ENCODE measurements around the gene HNRNPA3.
A peak's percentile ranks its signal among the peaks of the same experiment; 100 is the strongest.

Gene HNRNPA3

DNA sequence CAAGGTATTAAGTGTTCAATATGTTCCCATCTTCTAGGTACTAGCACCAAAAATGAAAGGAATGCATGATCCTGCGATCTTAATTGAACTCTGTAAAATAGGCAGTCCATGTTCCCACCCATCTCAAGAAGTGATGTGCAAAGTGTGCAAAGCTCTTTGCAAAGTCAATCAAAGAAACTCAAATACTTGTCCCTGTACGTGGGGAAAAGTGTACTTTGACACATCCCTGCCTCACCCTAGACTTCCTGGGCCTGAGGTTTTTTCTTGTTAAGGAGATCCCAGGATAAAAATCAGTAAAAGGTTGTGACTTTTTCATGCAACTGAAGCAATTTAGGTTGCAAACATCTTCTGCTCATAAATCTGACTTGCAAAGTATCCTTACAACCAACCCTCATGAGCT is 25.3 kb downstream of the HNRNPA3 start:
- no peaks in the 10 kb centered on the region for H3K27me3 ChIP-seq (ENCODE audit: insufficient read depth, low read depth)
- H3K4me3 ChIP-seq (IDR thresholded peaks at IDR 0.05; ENCODE audit: insufficient read depth, low read depth, low read length), result no peak overlapping the region
- no peak overlapping the region for H3K27ac ChIP-seq
- H3K4me2 ChIP-seq, result no peak overlapping the region
- peaks cover 66% of the 10 kb centered on the region for H3K4me1 ChIP-seq (ENCODE audit: low read depth, poor library complexity, severe bottlenecking)
- H3K9ac ChIP-seq, result no peak overlapping the region
- H3K79me2 ChIP-seq (ENCODE audit: insufficient read depth, low read depth), result peaks cover 98% of the 10 kb centered on the region
- H4K20me1 ChIP-seq (ENCODE audit: insufficient read depth), result peaks cover 84% of the 10 kb centered on the region
- TF ChIP-seq CTCF (conservative IDR thresholded peaks at IDR 0.05; ENCODE audit: low read depth, low read length), result no peak
- peaks cover 11% of the 10 kb centered on the region; the same call in 1 of the 2 replicates for H3K36me3 ChIP-seq (ENCODE audit: insufficient read depth)
- no peak overlapping the region for H2AFZ ChIP-seq (ENCODE audit: low read depth)

- peaks cover 2% of the 10 kb centered on the region; the same call in 1 of the 2 replicates for H3K36me3 ChIP-seq (ENCODE audit: insufficient read depth)
- H3K27me3 ChIP-seq (ENCODE audit: insufficient read depth, low read depth), result no peaks in the 10 kb centered on the region
- H4K20me1 ChIP-seq (ENCODE audit: insufficient read depth), result peaks cover 88% of the 10 kb centered on the region
- peaks cover 100% of the 10 kb centered on the region for H3K79me2 ChIP-seq (ENCODE audit: insufficient read depth, low read depth)
- H2AFZ ChIP-seq (ENCODE audit: low read depth), result no peak overlapping the region
- no peak overlapping the region for H3K4me3 ChIP-seq (IDR thresholded peaks at IDR 0.05; ENCODE audit: insufficient read depth, low read depth, low read length)
- peaks cover 76% of the 10 kb centered on the region for H3K4me1 ChIP-seq (ENCODE audit: low read depth, poor library complexity, severe bottlenecking)
- H3K9ac ChIP-seq, result no peak overlapping the region
- H3K27ac ChIP-seq, result no peak overlapping the region
- H3K4me2 ChIP-seq, result no peak overlapping the region
- no peak for TF ChIP-seq CTCF (conservative IDR thresholded peaks at IDR 0.05; ENCODE audit: low read depth, low read length)
These were observed 26.5 kb downstream of the HNRNPA3 start for GRCh38 chr2:177239053-177239452.

DNA sequence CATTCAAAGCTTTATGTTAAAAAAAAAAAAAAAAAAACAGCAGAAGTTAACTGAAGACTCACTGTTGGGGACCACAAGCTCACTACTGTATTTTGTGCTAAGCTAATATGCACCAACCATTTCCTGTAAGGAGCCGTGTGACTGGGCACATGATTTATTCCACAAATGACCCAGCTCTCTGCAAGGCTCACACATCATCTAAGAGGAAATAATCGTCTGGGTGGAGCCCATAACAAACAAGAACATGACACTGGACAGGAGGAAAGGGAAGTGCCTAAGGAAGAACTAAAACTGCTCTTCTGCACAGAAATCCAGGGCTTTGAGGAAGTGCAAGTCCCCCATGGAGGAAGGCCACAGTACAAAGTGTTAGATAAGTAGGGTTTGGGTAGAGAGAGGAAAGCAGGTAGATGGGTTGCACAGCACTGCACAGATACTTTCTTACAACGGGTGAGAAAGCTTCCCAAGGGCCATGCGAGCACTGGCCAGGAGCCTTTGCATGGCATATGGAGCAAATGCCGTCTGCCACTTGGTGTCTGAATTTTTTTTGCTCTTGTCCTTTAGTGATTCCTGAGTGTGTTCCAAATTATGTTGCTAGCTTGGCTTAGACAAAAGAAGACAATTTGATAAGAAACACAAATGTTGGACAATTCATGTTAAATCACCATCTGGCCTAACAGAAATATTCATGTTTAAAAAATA is 27.5 kb downstream of the HNRNPA3 start:
- Histone ChIP-seq H4K20me1 (ENCODE audit: insufficient read depth) (peaks cover 86% of the 10 kb centered on the region), H3K4me2 (no peak overlapping the region), H3K9ac (no peak overlapping the region), H3K4me1 (ENCODE audit: low read depth, poor library complexity, severe bottlenecking) (peaks cover 86% of the 10 kb centered on the region), H3K36me3 (ENCODE audit: insufficient read depth) (no peaks in the 10 kb centered on the region; the same call in 1 of the 2 replicates), H2AFZ (ENCODE audit: low read depth) (no peak overlapping the region), H3K4me3 (IDR thresholded peaks at IDR 0.05; ENCODE audit: insufficient read depth, low read depth, low read length) (no peak overlapping the region), H3K27me3 (ENCODE audit: insufficient read depth, low read depth) (no peaks in the 10 kb centered on the region), H3K79me2 (ENCODE audit: insufficient read depth, low read depth) (peaks cover 100% of the 10 kb centered on the region), H3K27ac (no peak overlapping the region; the same call in 1 of the 2 replicates)
- TF ChIP-seq CTCF (conservative IDR thresholded peaks at IDR 0.05; ENCODE audit: low read depth, low read length), result no peak

DNA sequence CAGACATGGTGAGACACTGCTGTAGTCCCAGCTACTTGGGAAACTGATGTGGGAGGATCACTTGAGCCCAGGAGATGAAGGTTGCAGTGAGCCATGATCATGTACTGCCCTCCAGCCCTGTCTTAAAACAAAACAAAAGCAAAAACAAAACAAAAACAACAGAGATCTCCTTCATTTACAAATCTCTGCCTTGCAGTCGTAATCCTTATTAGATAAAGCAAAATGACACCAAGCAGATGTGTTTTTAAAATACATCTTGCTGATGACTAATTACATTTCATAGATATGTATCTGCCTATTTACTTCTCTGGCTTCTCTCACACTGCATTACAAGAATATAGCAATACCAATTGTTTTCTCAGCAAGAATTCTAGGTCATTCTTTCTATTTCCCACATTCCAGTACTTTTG is 29.1 kb downstream of the HNRNPA3 start:
- H3K27ac ChIP-seq, result peak overlapping the region; percentile 16; the same call in 1 of the 2 replicates
- peaks cover 94% of the 10 kb centered on the region for H3K4me1 ChIP-seq (ENCODE audit: low read depth, poor library complexity, severe bottlenecking)
- no peak overlapping the region for H3K9ac ChIP-seq
- H3K4me3 ChIP-seq (IDR thresholded peaks at IDR 0.05; ENCODE audit: insufficient read depth, low read depth, low read length), result no peak overlapping the region
- peaks cover 100% of the 10 kb centered on the region for H3K79me2 ChIP-seq (ENCODE audit: insufficient read depth, low read depth)
- no peaks in the 10 kb centered on the region for H3K27me3 ChIP-seq (ENCODE audit: insufficient read depth, low read depth)
- no peak overlapping the region for H2AFZ ChIP-seq (ENCODE audit: low read depth)
- H3K4me2 ChIP-seq, result peak overlapping the region; percentile 22; the same call in 1 of the 2 replicates
- no peaks in the 10 kb centered on the region for H3K36me3 ChIP-seq (ENCODE audit: insufficient read depth)
- no peak for TF ChIP-seq CTCF (conservative IDR thresholded peaks at IDR 0.05; ENCODE audit: low read depth, low read length)
- peaks cover 87% of the 10 kb centered on the region for H4K20me1 ChIP-seq (ENCODE audit: insufficient read depth)
